ENCODE results near the gene FTCD. TPM values are rescaled to one million over a fixed set of nuclear protein-coding genes. Genes with fewer than 3 reads are reported as not detected.

Gene FTCD
- total and polyA plus RNA-seq, 2 of the 8 experiments (the other 6 are each of a cell fraction or from before 2014, with no cell fraction given), result 3.3 to 4.9 TPM

DNA sequence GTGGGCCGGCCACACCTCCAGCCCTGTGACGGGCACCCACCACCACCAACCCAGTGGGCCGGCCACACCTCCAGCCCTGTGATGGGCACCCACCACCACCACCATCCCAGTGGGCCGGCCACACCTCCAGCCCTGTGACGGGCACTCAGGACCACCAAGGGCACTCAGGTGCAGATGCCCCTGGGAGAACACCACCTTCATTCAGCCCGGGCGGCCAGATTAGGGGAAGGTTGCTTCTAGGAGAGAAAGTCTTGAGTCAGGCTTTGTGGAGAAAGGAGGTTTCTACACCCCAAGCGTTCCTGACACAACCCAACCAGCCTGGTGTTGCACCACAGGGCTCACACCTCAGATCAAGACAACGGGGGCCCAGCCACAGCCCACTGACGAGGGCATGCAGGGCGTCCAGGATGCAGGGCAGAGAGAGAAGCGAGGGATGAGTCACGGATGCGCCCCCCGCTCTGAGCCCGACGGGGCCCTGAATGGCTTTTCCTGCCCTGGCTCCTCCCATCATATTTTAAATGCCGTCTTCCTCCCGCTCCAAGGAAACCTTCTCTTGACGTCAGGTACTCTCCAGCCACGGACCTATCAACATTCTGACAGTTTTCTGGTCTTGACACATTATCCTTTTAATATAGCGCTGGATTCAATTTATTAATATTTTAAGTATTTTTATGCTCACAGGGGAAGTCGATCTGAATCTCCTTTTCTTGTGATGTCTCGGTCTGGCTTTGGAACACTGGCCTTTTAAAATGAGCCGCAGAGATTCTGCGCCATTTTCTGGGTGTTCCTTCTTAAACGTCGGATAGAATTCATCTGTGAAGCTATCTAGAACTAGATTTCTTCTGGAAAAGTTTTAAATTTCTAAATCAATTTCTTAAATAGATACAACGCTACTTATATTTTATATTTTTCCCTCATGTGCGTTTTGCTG, 29.5 kb upstream of the FTCD start (continued):
- TF ChIP-seq, protein P1, sequence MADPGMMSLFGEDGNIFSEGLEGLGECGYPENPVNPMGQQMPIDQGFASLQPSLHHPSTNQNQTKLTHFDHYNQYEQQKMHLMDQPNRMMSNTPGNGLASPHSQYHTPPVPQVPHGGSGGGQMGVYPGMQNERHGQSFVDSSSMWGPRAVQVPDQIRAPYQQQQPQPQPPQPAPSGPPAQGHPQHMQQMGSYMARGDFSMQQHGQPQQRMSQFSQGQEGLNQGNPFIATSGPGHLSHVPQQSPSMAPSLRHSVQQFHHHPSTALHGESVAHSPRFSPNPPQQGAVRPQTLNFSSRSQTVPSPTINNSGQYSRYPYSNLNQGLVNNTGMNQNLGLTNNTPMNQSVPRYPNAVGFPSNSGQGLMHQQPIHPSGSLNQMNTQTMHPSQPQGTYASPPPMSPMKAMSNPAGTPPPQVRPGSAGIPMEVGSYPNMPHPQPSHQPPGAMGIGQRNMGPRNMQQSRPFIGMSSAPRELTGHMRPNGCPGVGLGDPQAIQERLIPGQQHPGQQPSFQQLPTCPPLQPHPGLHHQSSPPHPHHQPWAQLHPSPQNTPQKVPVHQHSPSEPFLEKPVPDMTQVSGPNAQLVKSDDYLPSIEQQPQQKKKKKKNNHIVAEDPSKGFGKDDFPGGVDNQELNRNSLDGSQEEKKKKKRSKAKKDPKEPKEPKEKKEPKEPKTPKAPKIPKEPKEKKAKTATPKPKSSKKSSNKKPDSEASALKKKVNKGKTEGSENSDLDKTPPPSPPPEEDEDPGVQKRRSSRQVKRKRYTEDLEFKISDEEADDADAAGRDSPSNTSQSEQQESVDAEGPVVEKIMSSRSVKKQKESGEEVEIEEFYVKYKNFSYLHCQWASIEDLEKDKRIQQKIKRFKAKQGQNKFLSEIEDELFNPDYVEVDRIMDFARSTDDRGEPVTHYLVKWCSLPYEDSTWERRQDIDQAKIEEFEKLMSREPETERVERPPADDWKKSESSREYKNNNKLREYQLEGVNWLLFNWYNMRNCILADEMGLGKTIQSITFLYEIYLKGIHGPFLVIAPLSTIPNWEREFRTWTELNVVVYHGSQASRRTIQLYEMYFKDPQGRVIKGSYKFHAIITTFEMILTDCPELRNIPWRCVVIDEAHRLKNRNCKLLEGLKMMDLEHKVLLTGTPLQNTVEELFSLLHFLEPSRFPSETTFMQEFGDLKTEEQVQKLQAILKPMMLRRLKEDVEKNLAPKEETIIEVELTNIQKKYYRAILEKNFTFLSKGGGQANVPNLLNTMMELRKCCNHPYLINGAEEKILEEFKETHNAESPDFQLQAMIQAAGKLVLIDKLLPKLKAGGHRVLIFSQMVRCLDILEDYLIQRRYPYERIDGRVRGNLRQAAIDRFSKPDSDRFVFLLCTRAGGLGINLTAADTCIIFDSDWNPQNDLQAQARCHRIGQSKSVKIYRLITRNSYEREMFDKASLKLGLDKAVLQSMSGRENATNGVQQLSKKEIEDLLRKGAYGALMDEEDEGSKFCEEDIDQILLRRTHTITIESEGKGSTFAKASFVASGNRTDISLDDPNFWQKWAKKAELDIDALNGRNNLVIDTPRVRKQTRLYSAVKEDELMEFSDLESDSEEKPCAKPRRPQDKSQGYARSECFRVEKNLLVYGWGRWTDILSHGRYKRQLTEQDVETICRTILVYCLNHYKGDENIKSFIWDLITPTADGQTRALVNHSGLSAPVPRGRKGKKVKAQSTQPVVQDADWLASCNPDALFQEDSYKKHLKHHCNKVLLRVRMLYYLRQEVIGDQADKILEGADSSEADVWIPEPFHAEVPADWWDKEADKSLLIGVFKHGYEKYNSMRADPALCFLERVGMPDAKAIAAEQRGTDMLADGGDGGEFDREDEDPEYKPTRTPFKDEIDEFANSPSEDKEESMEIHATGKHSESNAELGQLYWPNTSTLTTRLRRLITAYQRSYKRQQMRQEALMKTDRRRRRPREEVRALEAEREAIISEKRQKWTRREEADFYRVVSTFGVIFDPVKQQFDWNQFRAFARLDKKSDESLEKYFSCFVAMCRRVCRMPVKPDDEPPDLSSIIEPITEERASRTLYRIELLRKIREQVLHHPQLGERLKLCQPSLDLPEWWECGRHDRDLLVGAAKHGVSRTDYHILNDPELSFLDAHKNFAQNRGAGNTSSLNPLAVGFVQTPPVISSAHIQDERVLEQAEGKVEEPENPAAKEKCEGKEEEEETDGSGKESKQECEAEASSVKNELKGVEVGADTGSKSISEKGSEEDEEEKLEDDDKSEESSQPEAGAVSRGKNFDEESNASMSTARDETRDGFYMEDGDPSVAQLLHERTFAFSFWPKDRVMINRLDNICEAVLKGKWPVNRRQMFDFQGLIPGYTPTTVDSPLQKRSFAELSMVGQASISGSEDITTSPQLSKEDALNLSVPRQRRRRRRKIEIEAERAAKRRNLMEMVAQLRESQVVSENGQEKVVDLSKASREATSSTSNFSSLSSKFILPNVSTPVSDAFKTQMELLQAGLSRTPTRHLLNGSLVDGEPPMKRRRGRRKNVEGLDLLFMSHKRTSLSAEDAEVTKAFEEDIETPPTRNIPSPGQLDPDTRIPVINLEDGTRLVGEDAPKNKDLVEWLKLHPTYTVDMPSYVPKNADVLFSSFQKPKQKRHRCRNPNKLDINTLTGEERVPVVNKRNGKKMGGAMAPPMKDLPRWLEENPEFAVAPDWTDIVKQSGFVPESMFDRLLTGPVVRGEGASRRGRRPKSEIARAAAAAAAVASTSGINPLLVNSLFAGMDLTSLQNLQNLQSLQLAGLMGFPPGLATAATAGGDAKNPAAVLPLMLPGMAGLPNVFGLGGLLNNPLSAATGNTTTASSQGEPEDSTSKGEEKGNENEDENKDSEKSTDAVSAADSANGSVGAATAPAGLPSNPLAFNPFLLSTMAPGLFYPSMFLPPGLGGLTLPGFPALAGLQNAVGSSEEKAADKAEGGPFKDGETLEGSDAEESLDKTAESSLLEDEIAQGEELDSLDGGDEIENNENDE (IDR thresholded peaks at IDR 0.05; ENCODE audit: insufficient replicate concordance, low read length), result no peak
- TF ChIP-seq JUND (IDR thresholded peaks at IDR 0.05; ENCODE audit: low read length), result peak; percentile 83; the same call in 1 of the 2 replicates
- TF ChIP-seq, protein P2, sequence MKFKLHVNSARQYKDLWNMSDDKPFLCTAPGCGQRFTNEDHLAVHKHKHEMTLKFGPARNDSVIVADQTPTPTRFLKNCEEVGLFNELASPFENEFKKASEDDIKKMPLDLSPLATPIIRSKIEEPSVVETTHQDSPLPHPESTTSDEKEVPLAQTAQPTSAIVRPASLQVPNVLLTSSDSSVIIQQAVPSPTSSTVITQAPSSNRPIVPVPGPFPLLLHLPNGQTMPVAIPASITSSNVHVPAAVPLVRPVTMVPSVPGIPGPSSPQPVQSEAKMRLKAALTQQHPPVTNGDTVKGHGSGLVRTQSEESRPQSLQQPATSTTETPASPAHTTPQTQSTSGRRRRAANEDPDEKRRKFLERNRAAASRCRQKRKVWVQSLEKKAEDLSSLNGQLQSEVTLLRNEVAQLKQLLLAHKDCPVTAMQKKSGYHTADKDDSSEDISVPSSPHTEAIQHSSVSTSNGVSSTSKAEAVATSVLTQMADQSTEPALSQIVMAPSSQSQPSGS (IDR thresholded peaks at IDR 0.05; ENCODE audit: low read length), result no peak
- no peak for TF ChIP-seq NANOG (IDR thresholded peaks at IDR 0.05; ENCODE audit: insufficient read depth, low read depth, low read length, poor library complexity, severe bottlenecking)
- no peak for TF ChIP-seq FOSL1 (IDR thresholded peaks at IDR 0.05; ENCODE audit: insufficient read depth, low read depth, low read length)
- peak; percentile 53 for TF ChIP-seq POLR2AphosphoS5 (IDR thresholded peaks at IDR 0.05; ENCODE audit: low read depth, low read length)
- no peak for TF ChIP-seq JUN (IDR thresholded peaks at IDR 0.05; ENCODE audit: low read depth, low read length)

All from H1 (cell line).